ENCODE results near the gene FMO5. TPM values are rescaled to one million over a fixed set of nuclear protein-coding genes. Genes with fewer than 3 reads are reported as not detected.
"Not testable (repeated sequence)": the region's sequence is repeated elsewhere in the genome, so short reads cannot be mapped to it uniquely, and the experiment has no call there.

The FMO5 gene
- total RNA-seq, 1 donor from 2014 or later, result 0.82 TPM

DNA sequence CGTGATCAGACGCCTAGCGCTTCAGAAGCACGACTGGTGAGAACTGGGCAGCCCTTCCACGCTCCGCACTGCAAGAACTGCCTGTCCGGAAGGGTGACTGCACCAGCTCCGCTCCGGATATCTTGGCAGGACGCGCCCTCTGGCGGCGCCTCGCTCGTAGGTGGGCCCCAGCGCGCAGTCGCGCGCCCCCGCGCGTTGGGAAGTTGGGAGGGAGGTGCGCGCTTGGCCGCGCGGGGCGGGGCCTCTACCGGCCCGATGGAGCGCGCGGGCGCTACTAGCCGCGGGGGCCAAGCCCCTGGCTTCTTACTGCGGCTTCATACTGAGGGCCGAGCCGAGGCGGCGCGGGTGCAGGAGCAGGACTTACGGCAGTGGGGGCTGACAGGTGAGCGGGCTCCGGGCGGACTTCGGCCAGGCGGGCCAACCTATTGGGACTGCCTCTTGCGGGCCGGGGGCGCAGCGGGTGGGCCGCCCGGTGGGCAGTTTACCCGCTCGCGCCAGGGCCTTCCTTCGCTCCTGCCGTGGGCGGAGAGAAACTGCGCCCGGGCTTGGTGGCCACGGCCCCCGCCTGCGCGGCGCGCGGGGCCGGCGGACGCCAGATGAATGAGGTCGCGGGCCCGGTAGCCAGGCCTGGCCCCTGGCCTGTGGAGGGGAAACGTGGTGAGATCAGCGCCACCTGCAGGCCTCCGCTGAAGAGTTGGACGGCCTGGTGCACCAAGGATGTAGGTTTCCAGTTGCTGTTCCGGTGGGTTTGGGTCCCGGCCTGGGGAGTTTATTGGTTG is 17.5 kb upstream of the FMO5 start, which contains the start of gene CHD1L:
Gene CHD1L (plus strand): TSS at position 236 of the 779 bp plus-strand sequence. CDS start 20 bp downstream, at position 256.
- H3K36me3 Mint-ChIP-seq, result peaks cover 14% of the 10 kb centered on the region
- peak within 1 kb of the TSS; percentile 89 for H3K4me2 ChIP-seq
- peaks cover 16% of the 10 kb centered on the region for H3F3A ChIP-seq (ENCODE audit: low read depth)
- no peaks in the 10 kb centered on the region for H3K9me3 ChIP-seq (ENCODE audit: low read depth)
- H4K20me1 ChIP-seq (ENCODE audit: low read depth), result peaks cover 20% of the 10 kb centered on the region
- H3K4me1 Mint-ChIP-seq, result peaks cover 26% of the 10 kb centered on the region
- peak; percentile 39 for TF ChIP-seq EZH2phosphoT487 (IDR thresholded peaks at IDR 0.05)
- TF ChIP-seq EZH2 (IDR thresholded peaks at IDR 0.05), result no peak
- TF ChIP-seq CTCF (IDR thresholded peaks at IDR 0.05), result peak; percentile 80
- H3K27me3 Mint-ChIP-seq (ENCODE audit: insufficient read depth, low read depth), result peaks cover 2% of the 10 kb centered on the region
- H3K4me1 ChIP-seq, result peaks cover 34% of the 10 kb centered on the region
- peaks cover 9% of the 10 kb centered on the region for H3K27me3 ChIP-seq
- H3K27ac Mint-ChIP-seq, result peak within 1 kb of the TSS; percentile 61
- H3K79me2 ChIP-seq (ENCODE audit: low read depth), result peaks cover 47% of the 10 kb centered on the region
- peaks cover 7% of the 10 kb centered on the region for H3K9me3 Mint-ChIP-seq
- peak within 1 kb of the TSS; percentile 94 for H3K4me3 ChIP-seq
- peak within 1 kb of the TSS; percentile 72 for H3K9ac ChIP-seq
- peak; percentile 97 for DNase-seq (ENCODE audit: low spot score)
- H3K4me3 Mint-ChIP-seq, result peak within 1 kb of the TSS; percentile 97
- peak within 1 kb of the TSS; percentile 89 for H2AFZ ChIP-seq (replicated peaks)
- H3K36me3 ChIP-seq, result no peaks in the 10 kb centered on the region
- no peak within 1 kb of the TSS for H3K27ac ChIP-seq

DNA sequence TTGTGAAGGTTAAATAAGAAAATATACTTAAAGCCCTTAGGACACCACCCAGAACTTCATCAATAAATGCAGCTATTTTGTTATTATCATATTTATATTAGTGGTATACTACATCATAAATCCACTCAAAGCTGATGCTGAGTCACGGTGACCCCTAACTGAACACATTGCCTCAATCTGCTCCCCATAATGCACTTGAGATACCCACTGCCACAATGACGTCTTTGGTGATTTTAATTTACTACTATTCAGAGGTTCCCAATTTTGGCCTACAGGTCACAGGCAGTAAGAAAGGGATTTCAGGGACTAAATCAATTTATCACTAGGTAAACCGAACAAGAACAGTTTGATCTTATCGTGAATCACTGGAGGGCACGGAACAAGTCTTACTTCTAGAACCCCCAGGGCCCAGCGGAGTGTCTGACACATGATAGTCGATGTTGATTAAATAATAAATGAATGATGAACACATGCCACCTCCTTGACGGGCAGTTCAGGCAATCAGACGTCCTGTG is 16.9 kb upstream of the FMO5 start:
- Histone ChIP-seq H3K79me2 (ENCODE audit: low read depth) (peaks cover 41% of the 10 kb centered on the region), H3K4me1 (peaks cover 28% of the 10 kb centered on the region), H3K27me3 (peaks cover 9% of the 10 kb centered on the region), H4K20me1 (ENCODE audit: low read depth) (peaks cover 16% of the 10 kb centered on the region), H3F3A (ENCODE audit: low read depth) (peaks cover 9% of the 10 kb centered on the region), H3K4me3 (peak overlapping the region; percentile 94), H3K36me3 (no peaks in the 10 kb centered on the region), H3K9ac (no peak overlapping the region), H3K9me3 (ENCODE audit: low read depth) (no peaks in the 10 kb centered on the region), H2AFZ (replicated peaks) (peak overlapping the region; percentile 68), H3K4me2 (peak overlapping the region; percentile 64), H3K27ac (no peak overlapping the region)
- H3K9me3 Mint-ChIP-seq, result peaks cover 7% of the 10 kb centered on the region
- H3K4me1 Mint-ChIP-seq, result peaks cover 19% of the 10 kb centered on the region
- no peaks in the 10 kb centered on the region for H3K27me3 Mint-ChIP-seq (ENCODE audit: insufficient read depth, low read depth)
- H3K27ac Mint-ChIP-seq, result no peak overlapping the region
- DNase-seq (ENCODE audit: low spot score), result no peak
- H3K36me3 Mint-ChIP-seq, result peaks cover 11% of the 10 kb centered on the region
- peak overlapping the region; percentile 88 for H3K4me3 Mint-ChIP-seq
- TF ChIP-seq EZH2phosphoT487 (IDR thresholded peaks at IDR 0.05), result no peak

GRCh38 chr1:147240131-147240721 is 15.1 kb upstream of the FMO5 start:
- Mint-ChIP-seq H3K4me1 (peaks cover 15% of the 10 kb centered on the region), H3K9me3 (peaks cover 11% of the 10 kb centered on the region)
- not testable (repeated sequence) for H3K4me3 Mint-ChIP-seq; H3K27ac ChIP-seq; H3K27me3 ChIP-seq; DNase-seq (ENCODE audit: low spot score); H3K9me3 ChIP-seq (ENCODE audit: low read depth); H3K27ac Mint-ChIP-seq; H4K20me1 ChIP-seq (ENCODE audit: low read depth); H2AFZ ChIP-seq (replicated peaks); H3K36me3 ChIP-seq; H3K9ac ChIP-seq; H3K4me3 ChIP-seq; H3F3A ChIP-seq (ENCODE audit: low read depth); H3K36me3 Mint-ChIP-seq; H3K27me3 Mint-ChIP-seq (ENCODE audit: insufficient read depth, low read depth)
- Histone ChIP-seq H3K4me1 (peaks cover 22% of the 10 kb centered on the region), H3K4me2 (peak overlapping the region; percentile 27), H3K79me2 (ENCODE audit: low read depth) (peaks cover 23% of the 10 kb centered on the region)

GRCh38 chr1:147238925-147239820 is 14.0 kb upstream of the FMO5 start:
- H3K4me3 ChIP-seq, result no peak overlapping the region
- H3K27me3 ChIP-seq, result peaks cover 9% of the 10 kb centered on the region
- H3K9ac ChIP-seq, result no peak overlapping the region
- no peak overlapping the region for H2AFZ ChIP-seq (replicated peaks)
- H3F3A ChIP-seq (ENCODE audit: low read depth), result no peaks in the 10 kb centered on the region
- Mint-ChIP-seq H3K4me1 (peaks cover 10% of the 10 kb centered on the region), H3K36me3 (no peaks in the 10 kb centered on the region), H3K9me3 (peaks cover 12% of the 10 kb centered on the region), H3K27ac (no peak overlapping the region), H3K27me3 (ENCODE audit: insufficient read depth, low read depth) (no peaks in the 10 kb centered on the region), H3K4me3 (no peak overlapping the region)
- DNase-seq (ENCODE audit: low spot score), result no peak
- no peaks in the 10 kb centered on the region for H3K9me3 ChIP-seq (ENCODE audit: low read depth)
- no peaks in the 10 kb centered on the region for H3K36me3 ChIP-seq
- H3K4me2 ChIP-seq, result no peak overlapping the region
- H3K27ac ChIP-seq, result no peak overlapping the region
- peaks cover 12% of the 10 kb centered on the region for H3K79me2 ChIP-seq (ENCODE audit: low read depth)
- H3K4me1 ChIP-seq, result peaks cover 12% of the 10 kb centered on the region
- H4K20me1 ChIP-seq (ENCODE audit: low read depth), result peaks cover 3% of the 10 kb centered on the region
- TF ChIP-seq EZH2phosphoT487 (IDR thresholded peaks at IDR 0.05) (no peak), CTCF (IDR thresholded peaks at IDR 0.05) (no peak), EZH2 (IDR thresholded peaks at IDR 0.05) (no peak)

Measured in neural progenitor cell (in vitro differentiated cells).